ENCODE data around the gene WDR7.

The WDR7 gene

GRCh38 chr18:56684277-56684676 is 33.1 kb downstream of the WDR7 start:
- TF ChIP-seq, protein P1, sequence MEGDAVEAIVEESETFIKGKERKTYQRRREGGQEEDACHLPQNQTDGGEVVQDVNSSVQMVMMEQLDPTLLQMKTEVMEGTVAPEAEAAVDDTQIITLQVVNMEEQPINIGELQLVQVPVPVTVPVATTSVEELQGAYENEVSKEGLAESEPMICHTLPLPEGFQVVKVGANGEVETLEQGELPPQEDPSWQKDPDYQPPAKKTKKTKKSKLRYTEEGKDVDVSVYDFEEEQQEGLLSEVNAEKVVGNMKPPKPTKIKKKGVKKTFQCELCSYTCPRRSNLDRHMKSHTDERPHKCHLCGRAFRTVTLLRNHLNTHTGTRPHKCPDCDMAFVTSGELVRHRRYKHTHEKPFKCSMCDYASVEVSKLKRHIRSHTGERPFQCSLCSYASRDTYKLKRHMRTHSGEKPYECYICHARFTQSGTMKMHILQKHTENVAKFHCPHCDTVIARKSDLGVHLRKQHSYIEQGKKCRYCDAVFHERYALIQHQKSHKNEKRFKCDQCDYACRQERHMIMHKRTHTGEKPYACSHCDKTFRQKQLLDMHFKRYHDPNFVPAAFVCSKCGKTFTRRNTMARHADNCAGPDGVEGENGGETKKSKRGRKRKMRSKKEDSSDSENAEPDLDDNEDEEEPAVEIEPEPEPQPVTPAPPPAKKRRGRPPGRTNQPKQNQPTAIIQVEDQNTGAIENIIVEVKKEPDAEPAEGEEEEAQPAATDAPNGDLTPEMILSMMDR (IDR thresholded peaks at IDR 0.05; ENCODE audit: low read depth, low read length) = no peak
- in situ Hi-C loops (cut with HindIII; ENCODE audit: low sequenced_read_pairs) = no loop called here

GRCh38 chr18:56691530-56691929 is 40.4 kb downstream of the WDR7 start:
- TF ChIP-seq, protein P1 (IDR thresholded peaks at IDR 0.05; ENCODE audit: low read depth, low read length) = no peak
- in situ Hi-C loops (cut with HindIII; ENCODE audit: low sequenced_read_pairs) = no loop called here
- DNase-seq (ENCODE audit: low read depth, low spot score) = no peak
- no peak overlapping the region for H3K4me3 ChIP-seq (ENCODE audit: low read depth, low read length)

More at GRCh38 chr18:56684277-56684676, 33.1 kb downstream of the WDR7 start:
- DNase-seq (ENCODE audit: low read depth, low spot score) = no peak
- no peak overlapping the region for H3K4me3 ChIP-seq (ENCODE audit: low read depth, low read length)

GRCh38 chr18:56696966-56697365 is 45.8 kb downstream of the WDR7 start:
- H3K4me3 ChIP-seq (ENCODE audit: low read depth, low read length) = no peak overlapping the region
- TF ChIP-seq, protein P1 (IDR thresholded peaks at IDR 0.05; ENCODE audit: low read depth, low read length) = no peak
- no peak for DNase-seq (ENCODE audit: low read depth, low spot score)
- in situ Hi-C loops (cut with HindIII; ENCODE audit: low sequenced_read_pairs) = no loop called here

DNA sequence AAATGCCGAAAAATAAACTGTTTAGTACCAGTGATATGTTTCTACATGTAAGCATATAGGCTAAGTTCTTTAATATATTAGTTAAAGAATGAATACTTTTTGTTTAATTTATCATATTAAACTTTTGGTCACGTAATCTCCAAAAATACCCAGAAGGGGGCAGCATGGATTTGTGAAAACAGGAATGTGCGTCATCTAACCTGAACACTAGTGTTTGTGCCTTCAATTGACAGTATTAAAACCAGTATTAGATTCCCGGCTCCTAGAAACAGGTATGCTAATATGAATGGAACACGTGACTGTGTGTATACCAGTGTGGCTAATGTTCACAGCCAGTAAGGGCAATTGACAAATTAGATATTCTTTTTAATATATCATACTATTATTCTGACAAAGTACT is 51.8 kb downstream of the WDR7 start:
- H3K4me3 ChIP-seq (ENCODE audit: low read depth, low read length) = no peak overlapping the region
- in situ Hi-C loops (cut with HindIII; ENCODE audit: low sequenced_read_pairs) = no loop called here
- TF ChIP-seq, protein P1 (IDR thresholded peaks at IDR 0.05; ENCODE audit: low read depth, low read length) = peak; percentile 58
- peak; percentile 50 for DNase-seq (ENCODE audit: low read depth, low spot score)

GRCh38 chr18:56709463-56709862 is 58.3 kb downstream of the WDR7 start:
- H3K4me3 ChIP-seq (ENCODE audit: low read depth, low read length) = no peak overlapping the region
- TF ChIP-seq, protein P1 (IDR thresholded peaks at IDR 0.05; ENCODE audit: low read depth, low read length) = peak; percentile 24
- in situ Hi-C loops (cut with HindIII; ENCODE audit: low sequenced_read_pairs) = no loop called here
- peak; percentile 87 for DNase-seq (ENCODE audit: low read depth, low spot score)

- no peak for DNase-seq (ENCODE audit: low read depth, low spot score)
- TF ChIP-seq, protein P1 (IDR thresholded peaks at IDR 0.05; ENCODE audit: low read depth, low read length) = no peak
- in situ Hi-C loops (cut with HindIII; ENCODE audit: low sequenced_read_pairs) = no loop called here
- H3K4me3 ChIP-seq (ENCODE audit: low read depth, low read length) = no peak overlapping the region
Observed at GRCh38 chr18:56711708-56712445, 60.7 kb downstream of the WDR7 start.

Measured in astrocyte of the spinal cord (primary cell).